HG03097 (cell line): ENCODE results near the gene PAN2.
"Not testable (repeated sequence)": the region's sequence is repeated elsewhere in the genome, so short reads cannot be mapped to it uniquely, and the experiment has no call there.

Source experiments
- ATAC-seq: cut with Tn5 transposase; IDR thresholded peaks from one replicate; pipeline ENCODE4 v1.9.1; 2021; ENCODE audit not compliant: unreplicated experiment, low FRiP score

Gene PAN2

GRCh38 chr12:56347255-56347654, 13.5 kb upstream of the PAN2 start:
- not testable (repeated sequence) for ATAC-seq

GRCh38 chr12:56346675-56347074, 12.9 kb upstream of the PAN2 start:
- ATAC-seq: no peak

- ATAC-seq: not testable (repeated sequence)
Observed at GRCh38 chr12:56342290-56342689, 8.5 kb upstream of the PAN2 start.

- ATAC-seq: no peak
Observed at GRCh38 chr12:56341616-56342015, 7.8 kb upstream of the PAN2 start.

- ATAC-seq: no peak
Observed at GRCh38 chr12:56339158-56339422, 5.3 kb upstream of the PAN2 start.

GRCh38 chr12:56338308-56339157, 4.7 kb upstream of the PAN2 start, which contains the start of gene IL23A:
Gene IL23A, plus strand, starts transcription at chr12:56338884. Its CDS starts 161 bp downstream, at chr12:56339045.
- no peak for ATAC-seq

GRCh38 chr12:56337753-56338251, 4.0 kb upstream of the PAN2 start:
- no peak for ATAC-seq

GRCh38 chr12:56336361-56337167, 2.8 kb upstream of the PAN2 start:
- no peak for ATAC-seq

GRCh38 chr12:56335527-56335926, 1.7 kb upstream of the PAN2 start:
- not testable (repeated sequence) for ATAC-seq

GRCh38 chr12:56334490-56334793, 642 bp upstream of the PAN2 start:
- no peak for ATAC-seq

- ATAC-seq: no peak
Observed at GRCh38 chr12:56333197-56333678, 562 bp downstream of the PAN2 start.

GRCh38 chr12:56332512-56333196, 1.1 kb downstream of the PAN2 start:
- no peak for ATAC-seq

GRCh38 chr12:56330936-56331490, 2.8 kb downstream of the PAN2 start:
- ATAC-seq: no peak

- no peak for ATAC-seq
Observed at GRCh38 chr12:56326533-56326932, 7.3 kb downstream of the PAN2 start.

- no peak for ATAC-seq
Observed at GRCh38 chr12:56326126-56326525, 7.7 kb downstream of the PAN2 start.

GRCh38 chr12:56324206-56324605, 9.6 kb downstream of the PAN2 start:
- no peak for ATAC-seq

GRCh38 chr12:56321610-56322009, 12.2 kb downstream of the PAN2 start:
- not testable (repeated sequence) for ATAC-seq

- no peak for ATAC-seq
Observed at GRCh38 chr12:56321027-56321426, 12.8 kb downstream of the PAN2 start.

GRCh38 chr12:56317675-56318074, 16.1 kb downstream of the PAN2 start:
- ATAC-seq: no peak

- ATAC-seq: peak; percentile 84
Observed at GRCh38 chr12:56315622-56316473, 18.0 kb downstream of the PAN2 start, which contains the start of gene CNPY2. Gene CNPY2, minus strand, starts transcription at chr12:56315988. Its CDS starts 771 bp downstream, at chr12:56315217.
